Measurements from ENCODE around the gene CRK. TPM values are rescaled to one million over a fixed set of nuclear protein-coding genes. Genes with fewer than 3 reads are reported as not detected.

The CRK gene
- total and polyA plus RNA-seq, 7 donors = 33.6 to 88.7 (median 67.7) TPM

DNA sequence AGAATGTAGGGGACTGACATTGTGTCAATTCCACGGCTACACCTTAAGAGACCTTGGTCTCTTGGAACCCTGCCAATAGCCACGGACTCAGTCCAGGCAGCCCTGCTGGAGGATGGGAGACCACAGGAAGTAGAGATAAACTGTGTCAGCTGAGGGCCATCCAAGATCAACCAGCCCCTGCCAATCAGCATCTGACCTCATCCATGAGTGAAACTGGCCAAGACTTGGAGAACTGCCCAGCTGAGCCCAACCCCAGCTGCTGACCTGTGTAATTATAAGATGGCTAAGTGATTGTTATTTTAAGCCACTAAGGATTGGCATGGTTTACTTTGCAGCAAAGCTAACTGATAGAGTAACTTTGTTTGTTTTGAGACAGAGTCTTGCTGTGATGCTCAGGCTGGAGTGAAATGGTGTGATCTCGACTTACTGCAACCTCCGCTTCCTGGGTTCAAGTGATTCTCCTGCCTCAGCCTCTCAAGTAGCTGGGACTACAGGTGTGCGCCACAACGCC lies 42.7 kb downstream of the CRK start:
- no peak overlapping the region for H3K4me3 ChIP-seq
- TF ChIP-seq EP300 (IDR thresholded peaks at IDR 0.05) = no peak
- TF ChIP-seq POLR2AphosphoS5 (IDR thresholded peaks at IDR 0.05) = peak in 1 of 4 donors; percentile 27
- no peak for TF ChIP-seq POLR2A (IDR thresholded peaks at IDR 0.05)
- 58 to 68% methylated on average over 6 of the region's 6 CpGs for WGBS, 2 donors
- H3K9me3 ChIP-seq = no peaks in the 10 kb centered on the region
- intact Hi-C loops (cut with DNase I) = no loop called here
- H3K27me3 ChIP-seq = no peaks in the 10 kb centered on the region
- peaks cover 0 to 8% (median 0%) of the 10 kb centered on the region in 4 donors for H3K36me3 ChIP-seq
- H3K27ac ChIP-seq = no peak overlapping the region
- no peak for DNase-seq
- H3K4me1 ChIP-seq = peaks cover 0 to 7% (median 4%) of the 10 kb centered on the region in 4 donors

GRCh38 chr17:1412185-1413110 lies 43.6 kb downstream of the CRK start:
- 80 to 87% methylated on average over 27 of the region's 27 CpGs for WGBS, 2 donors
- no peak overlapping the region for H3K4me3 ChIP-seq
- H3K27me3 ChIP-seq = no peaks in the 10 kb centered on the region
- no peak for TF ChIP-seq EP300 (IDR thresholded peaks at IDR 0.05)
- TF ChIP-seq POLR2A (IDR thresholded peaks at IDR 0.05) = no peak
- TF ChIP-seq POLR2AphosphoS5 (IDR thresholded peaks at IDR 0.05) = no peak
- TF ChIP-seq, protein P1, sequence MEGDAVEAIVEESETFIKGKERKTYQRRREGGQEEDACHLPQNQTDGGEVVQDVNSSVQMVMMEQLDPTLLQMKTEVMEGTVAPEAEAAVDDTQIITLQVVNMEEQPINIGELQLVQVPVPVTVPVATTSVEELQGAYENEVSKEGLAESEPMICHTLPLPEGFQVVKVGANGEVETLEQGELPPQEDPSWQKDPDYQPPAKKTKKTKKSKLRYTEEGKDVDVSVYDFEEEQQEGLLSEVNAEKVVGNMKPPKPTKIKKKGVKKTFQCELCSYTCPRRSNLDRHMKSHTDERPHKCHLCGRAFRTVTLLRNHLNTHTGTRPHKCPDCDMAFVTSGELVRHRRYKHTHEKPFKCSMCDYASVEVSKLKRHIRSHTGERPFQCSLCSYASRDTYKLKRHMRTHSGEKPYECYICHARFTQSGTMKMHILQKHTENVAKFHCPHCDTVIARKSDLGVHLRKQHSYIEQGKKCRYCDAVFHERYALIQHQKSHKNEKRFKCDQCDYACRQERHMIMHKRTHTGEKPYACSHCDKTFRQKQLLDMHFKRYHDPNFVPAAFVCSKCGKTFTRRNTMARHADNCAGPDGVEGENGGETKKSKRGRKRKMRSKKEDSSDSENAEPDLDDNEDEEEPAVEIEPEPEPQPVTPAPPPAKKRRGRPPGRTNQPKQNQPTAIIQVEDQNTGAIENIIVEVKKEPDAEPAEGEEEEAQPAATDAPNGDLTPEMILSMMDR (IDR thresholded peaks at IDR 0.05) = no peak
- DNase-seq = no peak
- no peaks in the 10 kb centered on the region for H3K9me3 ChIP-seq
- intact Hi-C loops (cut with DNase I) = no loop called here
- peaks cover 0 to 2% (median 0%) of the 10 kb centered on the region in 4 donors for H3K36me3 ChIP-seq
- no peak overlapping the region for H3K27ac ChIP-seq
- H3K4me1 ChIP-seq = peaks cover 0 to 7% (median 4%) of the 10 kb centered on the region in 4 donors

DNA sequence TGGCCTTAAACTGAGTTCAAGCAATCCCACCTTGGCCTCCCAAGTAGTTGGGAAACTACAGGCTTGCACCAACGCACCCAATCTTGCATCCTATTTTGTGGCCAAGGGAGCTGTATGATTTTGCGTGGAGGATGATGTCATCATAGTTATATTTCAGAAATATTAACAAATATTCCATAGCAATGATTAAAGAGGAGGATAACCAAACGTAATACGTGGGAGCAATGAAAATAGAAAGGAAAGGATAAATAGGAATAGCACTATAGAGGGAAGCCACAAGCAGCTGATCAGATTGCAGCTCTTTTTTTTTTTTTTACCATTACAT lies 53.8 kb downstream of the CRK start:
- Histone ChIP-seq H3K4me1 (peaks cover 0 to 19% (median 16%) of the 10 kb centered on the region in 4 donors), H3K36me3 (no peaks in the 10 kb centered on the region), H3K9me3 (no peaks in the 10 kb centered on the region), H3K27me3 (no peaks in the 10 kb centered on the region), H3K4me3 (no peak overlapping the region), H3K27ac (no peak overlapping the region)
- intact Hi-C loops (cut with DNase I) = no loop called here
- WGBS, 2 donors = 93 to 94% methylated on average over 4 of the region's 4 CpGs
- DNase-seq = no peak
- TF ChIP-seq, protein P1 (IDR thresholded peaks at IDR 0.05) = no peak
- TF ChIP-seq POLR2AphosphoS5 (IDR thresholded peaks at IDR 0.05) = no peak
- TF ChIP-seq POLR2A (IDR thresholded peaks at IDR 0.05) = no peak
- no peak for TF ChIP-seq EP300 (IDR thresholded peaks at IDR 0.05)

DNA sequence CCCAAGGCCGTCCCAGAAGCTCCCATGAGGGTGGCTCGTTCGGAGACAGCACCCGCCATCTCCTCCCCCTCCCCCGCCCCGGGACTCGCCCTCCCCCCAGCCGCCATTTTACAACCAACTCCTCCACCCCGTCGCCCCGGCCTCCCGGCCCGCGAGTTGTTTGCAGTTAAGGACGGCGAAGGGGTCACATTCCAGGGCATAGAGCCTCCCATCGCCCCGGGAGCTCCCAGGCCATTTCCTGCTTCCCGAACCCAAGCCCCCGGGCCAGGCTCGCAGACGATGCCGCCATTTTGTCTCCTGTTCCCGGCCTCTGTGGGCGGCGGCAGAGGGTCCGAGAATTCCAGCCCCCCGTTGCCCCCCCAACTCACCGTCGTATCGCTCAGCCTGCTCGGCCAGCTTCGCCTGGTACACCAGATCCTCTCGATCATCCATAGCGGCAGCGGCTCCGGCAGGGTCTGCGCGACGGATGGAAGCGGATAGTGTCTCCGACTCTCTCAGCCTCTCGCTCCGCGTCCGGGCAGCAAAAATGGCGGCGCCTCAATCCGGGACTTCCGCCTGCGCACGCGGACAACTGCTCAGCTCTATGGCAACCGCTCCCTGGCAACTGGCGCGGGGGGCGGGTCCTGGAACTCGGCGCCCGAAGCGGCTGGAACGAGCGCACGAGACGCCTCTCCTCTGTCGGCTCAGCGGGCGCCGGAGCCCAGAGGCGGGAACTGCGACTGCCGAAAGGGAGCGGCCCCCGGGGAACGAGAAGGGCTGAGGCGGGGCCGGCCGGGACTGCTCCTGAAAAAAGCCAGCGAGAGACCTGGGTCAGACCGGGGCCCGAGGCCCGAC lies 56.1 kb downstream of the CRK start, which contains the start of gene YWHAE:
Gene YWHAE (minus strand): TSS at position 544 of the 834 bp plus-strand sequence. CDS start 112 bp downstream, at position 432.
- Histone ChIP-seq H3K27ac (peak within 1 kb of the TSS; percentile 94 to 98 (median 96)), H3K36me3 (no peaks in the 10 kb centered on the region), H3K9me3 (no peaks in the 10 kb centered on the region), H3K4me3 (peak within 1 kb of the TSS; percentile 77 to 91 (median 88)), H3K4me1 (peaks cover 0 to 42% (median 39%) of the 10 kb centered on the region in 4 donors), H3K27me3 (no peaks in the 10 kb centered on the region)
- intact Hi-C loops (cut with DNase I) = loop anchor here (5.0 kb wide), 3 partner anchors 37 to 52 kb away; no protein-coding TSS in a partner anchor
- TF ChIP-seq POLR2AphosphoS5 (IDR thresholded peaks at IDR 0.05) (peak; percentile 94 to 99 (median 98)), EP300 (IDR thresholded peaks at IDR 0.05) (peak in 1 of 4 donors; percentile 16), POLR2A (IDR thresholded peaks at IDR 0.05) (peak; percentile 94 to 97)
- TF ChIP-seq, protein P1 (IDR thresholded peaks at IDR 0.05) = no peak
- 0 to 1% methylated on average over 82 of the region's 82 CpGs for WGBS, 2 donors
- DNase-seq = peak; percentile 99

Measured in sigmoid colon (tissue), 7 donors.